Measurements from ENCODE around the gene IL1RAPL1.

IL1RAPL1 gene

GRCh38 chrX:29653721-29654120, 1066.5 kb downstream of the IL1RAPL1 start:
- no peak for DNase-seq (ENCODE audit: low spot score)

- DNase-seq (ENCODE audit: low spot score), result no peak
These were observed 1072.7 kb downstream of the IL1RAPL1 start for GRCh38 chrX:29659911-29660310.

- DNase-seq (ENCODE audit: low spot score), result no peak
These were observed 1074.0 kb downstream of the IL1RAPL1 start for GRCh38 chrX:29661290-29661689.

- DNase-seq (ENCODE audit: low spot score), result peak; percentile 14
These were observed 1074.9 kb downstream of the IL1RAPL1 start for GRCh38 chrX:29662101-29662500.

- peak; percentile 68 for DNase-seq (ENCODE audit: low spot score)
These were observed 1075.7 kb downstream of the IL1RAPL1 start for GRCh38 chrX:29662759-29663503.

GRCh38 chrX:29665532-29665931, 1078.3 kb downstream of the IL1RAPL1 start:
- no peak for DNase-seq (ENCODE audit: low spot score)

GRCh38 chrX:29666366-29666765, 1079.1 kb downstream of the IL1RAPL1 start:
- DNase-seq (ENCODE audit: low spot score), result no peak

DNA sequence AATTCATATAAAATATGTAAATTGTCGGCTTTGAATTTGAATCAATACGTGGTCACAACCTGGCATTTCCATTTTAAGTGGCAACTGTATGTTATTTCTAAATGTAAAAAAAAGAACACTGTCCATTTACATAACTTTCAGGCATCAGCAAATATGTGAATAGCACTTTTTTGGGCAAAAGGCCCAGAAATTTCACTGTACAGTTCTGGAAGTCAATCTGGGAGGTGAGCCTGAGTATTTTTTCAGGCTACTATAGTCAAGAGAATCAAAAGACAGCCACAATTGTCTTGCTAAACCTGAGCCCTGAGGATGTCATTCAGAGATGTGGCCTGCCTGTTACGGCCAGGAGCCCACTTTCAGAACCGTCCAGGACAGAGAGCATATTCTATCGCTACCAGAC, 1084.2 kb downstream of the IL1RAPL1 start:
- no peak for DNase-seq (ENCODE audit: low spot score)

- DNase-seq (ENCODE audit: low spot score), result peak; percentile 16
These were observed 1100.4 kb downstream of the IL1RAPL1 start for GRCh38 chrX:29687687-29688086.

DNA sequence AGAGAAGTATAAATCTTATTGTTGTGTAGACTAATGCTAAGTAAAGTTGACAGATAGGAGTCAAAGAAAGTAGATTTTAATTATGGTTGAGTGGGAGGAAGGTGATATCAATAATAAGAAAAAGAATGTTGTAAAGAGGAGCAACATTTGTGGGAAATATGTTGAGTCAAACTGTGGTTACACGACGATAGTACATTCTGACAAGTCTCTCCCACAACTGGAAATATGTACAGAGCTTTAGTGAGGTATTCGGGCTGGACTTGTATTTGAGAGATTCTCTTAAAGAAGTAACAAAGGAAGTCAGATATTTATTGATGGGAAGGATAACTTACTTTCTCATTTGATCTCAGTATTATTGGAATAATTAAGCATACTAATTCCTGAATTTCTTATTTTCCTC, 1102.8 kb downstream of the IL1RAPL1 start:
- no peak for DNase-seq (ENCODE audit: low spot score)

DNA sequence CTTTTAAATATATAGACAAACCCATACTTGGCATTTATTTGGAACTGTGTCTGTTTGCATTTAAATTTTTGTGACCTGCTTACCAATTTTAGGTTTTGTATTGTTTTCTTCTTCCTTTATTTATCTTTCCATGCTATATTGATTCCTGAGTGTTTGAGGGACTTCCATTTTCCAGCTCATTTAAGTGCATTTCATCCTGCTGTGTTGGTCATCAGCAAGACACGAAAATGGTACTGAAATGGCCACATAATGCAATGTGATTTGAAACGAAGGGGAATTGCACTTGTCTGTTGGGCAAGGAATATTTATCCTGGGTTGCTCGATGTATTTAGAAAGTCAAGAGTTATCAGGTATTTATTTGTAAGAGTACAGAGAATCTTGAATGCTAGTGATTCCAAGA, 1103.8 kb downstream of the IL1RAPL1 start:
- DNase-seq (ENCODE audit: low spot score), result no peak

GRCh38 chrX:29693912-29694311, 1106.7 kb downstream of the IL1RAPL1 start:
- DNase-seq (ENCODE audit: low spot score), result no peak

GRCh38 chrX:29699239-29699638, 1112.0 kb downstream of the IL1RAPL1 start:
- DNase-seq (ENCODE audit: low spot score), result no peak

- no peak for DNase-seq (ENCODE audit: low spot score)
These were observed 1119.8 kb downstream of the IL1RAPL1 start for GRCh38 chrX:29707088-29707487.

GRCh38 chrX:29721152-29721551, 1133.9 kb downstream of the IL1RAPL1 start:
- DNase-seq (ENCODE audit: low spot score), result no peak

DNA sequence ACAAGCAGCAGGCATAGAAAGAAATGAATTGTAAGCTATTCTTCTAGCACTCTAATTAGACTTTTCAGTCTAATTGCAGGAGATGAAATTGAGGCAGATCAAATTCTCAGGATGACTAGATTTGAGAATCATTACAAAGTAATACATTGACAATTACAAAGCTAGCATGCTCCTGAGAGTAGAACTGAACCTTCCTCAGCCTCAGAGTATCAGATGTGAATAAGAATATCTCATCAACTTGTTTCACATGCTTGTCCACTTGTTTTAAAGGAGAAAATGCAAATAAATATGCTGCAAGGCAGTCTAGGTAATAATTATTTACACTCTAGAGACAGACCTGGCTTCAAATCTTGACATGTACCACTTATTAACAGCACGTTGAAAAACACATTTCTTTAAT, 1137.1 kb downstream of the IL1RAPL1 start:
- DNase-seq (ENCODE audit: low spot score), result no peak

- no peak for DNase-seq (ENCODE audit: low spot score)
These were observed 1139.6 kb downstream of the IL1RAPL1 start for GRCh38 chrX:29726811-29727210.

- DNase-seq (ENCODE audit: low spot score), result no peak
These were observed 1141.4 kb downstream of the IL1RAPL1 start for GRCh38 chrX:29728639-29729038.

DNA sequence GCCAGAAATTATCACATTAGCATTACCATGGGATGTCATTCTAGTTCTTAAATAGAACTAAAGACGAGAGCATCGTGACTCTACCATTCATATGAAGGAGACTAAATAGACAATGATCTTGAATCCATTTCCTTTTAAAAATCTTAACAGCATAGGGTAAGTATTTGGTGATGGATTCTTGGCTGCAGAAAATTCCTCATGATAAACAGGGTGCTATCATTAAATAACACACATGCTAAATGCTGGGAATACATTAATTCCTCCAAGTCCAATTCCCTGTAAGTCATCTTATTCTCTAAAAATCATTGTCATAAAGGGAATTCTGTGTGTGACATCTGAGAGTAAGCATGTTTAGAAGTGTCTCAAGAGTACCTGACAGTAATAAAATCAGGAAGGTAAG, 1157.7 kb downstream of the IL1RAPL1 start:
- DNase-seq (ENCODE audit: low spot score), result no peak

DNA sequence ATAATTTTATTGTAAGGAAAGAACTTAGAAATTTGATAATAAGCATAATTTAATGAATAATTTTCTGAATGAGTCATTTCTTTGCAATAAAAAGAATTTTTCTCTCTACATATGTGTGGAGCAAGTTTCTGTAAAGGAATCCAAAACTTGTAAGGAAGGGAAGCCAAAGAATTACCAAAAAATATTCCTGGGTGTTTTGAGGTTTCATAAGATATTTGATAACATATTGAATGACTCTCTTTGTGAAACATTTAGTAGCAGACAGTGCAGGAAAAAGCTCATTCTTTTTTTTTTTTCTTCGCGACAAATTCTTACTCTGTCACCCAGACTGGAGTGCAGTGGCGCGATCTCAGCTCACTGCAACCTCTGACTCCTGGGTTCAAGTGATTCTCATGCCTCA, 1159.1 kb downstream of the IL1RAPL1 start:
- DNase-seq (ENCODE audit: low spot score), result no peak

DNA sequence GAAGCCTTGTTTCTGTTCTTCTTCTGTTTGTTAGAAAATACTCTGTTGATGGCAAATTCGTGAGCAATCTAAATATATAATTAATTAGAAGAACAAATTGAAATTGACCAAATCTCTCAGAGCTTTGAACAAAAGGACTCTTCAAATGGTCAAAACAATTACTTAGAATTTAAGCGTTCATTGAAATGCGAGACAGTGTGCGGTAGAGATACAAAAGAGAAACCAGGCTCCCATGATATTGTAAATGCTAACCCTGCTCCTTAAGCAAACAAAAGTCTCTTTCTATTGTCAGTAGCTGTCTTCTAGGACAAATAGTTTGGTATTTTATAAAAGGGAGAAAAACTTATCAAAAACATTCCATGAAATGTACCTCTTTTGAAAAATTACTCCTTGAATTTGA, 1174.8 kb downstream of the IL1RAPL1 start:
- no peak for DNase-seq (ENCODE audit: low spot score)

DNA sequence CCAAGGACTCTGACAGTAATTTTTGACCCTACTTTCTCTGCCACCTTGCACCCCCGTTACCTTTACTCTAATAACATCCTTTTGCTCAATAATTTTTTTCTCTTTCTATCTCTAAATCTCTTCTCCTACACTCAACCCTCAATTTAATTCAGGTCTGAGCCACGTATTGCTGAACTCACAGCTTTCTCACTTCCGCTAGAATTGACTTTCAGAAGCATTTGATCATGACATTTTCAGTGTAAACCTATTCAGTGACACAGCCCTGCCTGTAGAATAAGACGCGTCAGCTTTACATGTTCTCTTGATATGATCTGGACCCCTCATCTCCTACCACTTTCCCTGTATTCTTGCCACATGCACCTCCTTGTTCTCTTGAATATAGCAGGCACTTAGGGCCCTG, 1188.6 kb downstream of the IL1RAPL1 start:
- no peak for DNase-seq (ENCODE audit: low spot score)

DNA sequence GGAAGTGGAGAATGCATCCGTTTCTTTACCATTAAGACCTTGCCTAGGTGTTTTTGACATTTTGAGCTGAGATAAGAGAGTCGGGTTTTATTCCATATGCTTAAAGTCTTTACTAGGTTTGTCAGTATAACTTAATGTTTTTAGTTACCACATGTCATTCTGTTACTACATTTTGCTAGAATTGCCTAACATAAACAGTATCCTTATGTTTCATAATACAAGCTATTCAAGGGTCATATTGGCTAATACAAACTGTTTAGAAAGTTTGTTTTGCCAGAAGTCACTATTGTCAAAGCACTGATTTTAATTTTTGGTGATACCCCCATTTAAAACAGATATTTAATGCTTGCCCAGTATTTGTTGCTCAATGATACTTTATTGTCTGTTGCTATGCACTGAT, 1200.4 kb downstream of the IL1RAPL1 start:
- no peak for DNase-seq (ENCODE audit: low spot score)

DNA sequence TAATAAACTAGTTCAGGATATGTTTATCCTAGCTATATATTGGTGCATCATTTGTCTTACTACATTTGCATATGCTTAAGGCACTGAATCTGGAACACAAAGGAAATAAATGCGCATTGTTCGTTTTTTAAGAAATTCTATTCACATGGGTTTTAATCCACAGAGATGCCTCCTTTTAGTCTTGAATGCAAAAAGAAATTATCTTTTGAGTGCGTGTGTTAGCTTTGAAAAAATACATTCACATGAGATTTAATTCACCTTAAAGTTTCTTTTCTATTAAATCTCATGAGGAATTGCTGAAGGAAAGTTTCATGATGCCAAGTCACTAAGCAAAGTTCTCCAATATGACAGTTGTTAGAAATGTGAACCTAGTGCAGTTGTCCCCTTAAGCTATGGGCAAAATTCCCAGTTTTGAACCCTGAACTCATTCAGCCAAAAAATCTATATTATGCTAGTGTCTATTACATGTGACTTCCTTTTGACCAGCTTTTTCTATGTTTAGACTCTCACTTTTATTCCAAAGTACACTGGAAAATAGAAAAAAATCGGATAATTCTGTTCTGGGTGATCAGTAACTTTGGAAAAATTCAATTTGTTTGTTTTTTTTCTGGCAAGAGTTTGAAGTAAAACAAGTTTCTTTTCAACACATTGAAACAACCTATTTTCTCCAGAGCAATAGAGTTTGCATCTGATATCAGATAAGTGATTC, 1201.9 kb downstream of the IL1RAPL1 start:
- DNase-seq (ENCODE audit: low spot score), result no peak

All from RKO (cell line).